ENCODE measurements around the gene PRKCE.

DNA sequence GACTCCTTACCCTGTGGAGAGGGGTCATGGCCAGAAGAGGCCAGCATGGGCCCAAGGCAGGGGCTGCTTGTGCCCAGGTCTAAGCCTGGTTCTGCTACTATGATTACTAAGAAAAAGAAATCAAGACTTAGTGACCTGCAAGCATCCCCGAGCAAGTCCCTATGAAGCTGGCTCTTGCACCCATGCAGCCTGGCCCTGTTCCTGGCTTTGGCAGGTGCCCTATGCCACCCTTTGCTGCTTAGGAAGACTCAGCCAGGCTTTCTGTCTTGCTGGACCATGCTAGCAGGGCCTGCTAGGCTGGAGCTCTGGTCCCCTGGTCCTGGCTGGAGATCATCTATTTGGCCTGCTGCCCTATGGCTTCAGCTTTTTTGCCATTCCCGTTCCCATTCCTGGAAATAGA is 336.4 kb downstream of the PRKCE start:
- TF ChIP-seq, protein P1, sequence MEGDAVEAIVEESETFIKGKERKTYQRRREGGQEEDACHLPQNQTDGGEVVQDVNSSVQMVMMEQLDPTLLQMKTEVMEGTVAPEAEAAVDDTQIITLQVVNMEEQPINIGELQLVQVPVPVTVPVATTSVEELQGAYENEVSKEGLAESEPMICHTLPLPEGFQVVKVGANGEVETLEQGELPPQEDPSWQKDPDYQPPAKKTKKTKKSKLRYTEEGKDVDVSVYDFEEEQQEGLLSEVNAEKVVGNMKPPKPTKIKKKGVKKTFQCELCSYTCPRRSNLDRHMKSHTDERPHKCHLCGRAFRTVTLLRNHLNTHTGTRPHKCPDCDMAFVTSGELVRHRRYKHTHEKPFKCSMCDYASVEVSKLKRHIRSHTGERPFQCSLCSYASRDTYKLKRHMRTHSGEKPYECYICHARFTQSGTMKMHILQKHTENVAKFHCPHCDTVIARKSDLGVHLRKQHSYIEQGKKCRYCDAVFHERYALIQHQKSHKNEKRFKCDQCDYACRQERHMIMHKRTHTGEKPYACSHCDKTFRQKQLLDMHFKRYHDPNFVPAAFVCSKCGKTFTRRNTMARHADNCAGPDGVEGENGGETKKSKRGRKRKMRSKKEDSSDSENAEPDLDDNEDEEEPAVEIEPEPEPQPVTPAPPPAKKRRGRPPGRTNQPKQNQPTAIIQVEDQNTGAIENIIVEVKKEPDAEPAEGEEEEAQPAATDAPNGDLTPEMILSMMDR (conservative IDR thresholded peaks at IDR 0.05) = no peak
- TF ChIP-seq EZH2 (IDR thresholded peaks at IDR 0.05; ENCODE audit: low read depth) = no peak
